BE2C (cell line): Measurements from ENCODE around the gene TIAM2.

Experiments used
- DNase-seq: peaks from one replicate; pipeline ENCODE4 v3.0.0-alpha.2; 2020
- H3K27me3 ChIP-seq: fragments of 250-450 bp; sonication (Bioruptor Pico); 2 replicates; pipeline ENCODE4 v1.5.1; 2020; ENCODE audit warnings: mild to moderate bottlenecking
- H3K36me3 ChIP-seq: fragments of 250-450 bp; sonication (Bioruptor Pico); 2 replicates; pipeline ENCODE4 v1.5.1; 2020; ENCODE audit warnings: mild to moderate bottlenecking
- H3K4me1 ChIP-seq: fragments of 250-450 bp; sonication (Bioruptor Pico); 2 replicates; pipeline ENCODE4 v1.5.1; 2020
- H3K4me3 ChIP-seq: 2 replicates; pipeline ENCODE4 v1.5.1; 2011; ENCODE audit warnings: low read depth, low read length
- H3K9me3 ChIP-seq: fragments of 250-450 bp; sonication (Bioruptor Pico); 2 replicates; pipeline ENCODE4 v1.5.1; 2020
- TF ChIP-seq, protein P1 (sequence below): IDR thresholded peaks from 2 replicates; pipeline ENCODE4 v1.5.1; 2012; ENCODE audit warnings: mild to moderate bottlenecking, low read depth, low read length

Gene TIAM2

GRCh38 chr6:155195903-155196302, 200.8 kb downstream of the TIAM2 start:
- DNase-seq = no peak
- Histone ChIP-seq H3K4me3 (no peak overlapping the region), H3K27me3 (no peaks in the 10 kb centered on the region), H3K9me3 (no peaks in the 10 kb centered on the region), H3K36me3 (no peaks in the 10 kb centered on the region), H3K4me1 (no peaks in the 10 kb centered on the region)
- TF ChIP-seq, protein P1, sequence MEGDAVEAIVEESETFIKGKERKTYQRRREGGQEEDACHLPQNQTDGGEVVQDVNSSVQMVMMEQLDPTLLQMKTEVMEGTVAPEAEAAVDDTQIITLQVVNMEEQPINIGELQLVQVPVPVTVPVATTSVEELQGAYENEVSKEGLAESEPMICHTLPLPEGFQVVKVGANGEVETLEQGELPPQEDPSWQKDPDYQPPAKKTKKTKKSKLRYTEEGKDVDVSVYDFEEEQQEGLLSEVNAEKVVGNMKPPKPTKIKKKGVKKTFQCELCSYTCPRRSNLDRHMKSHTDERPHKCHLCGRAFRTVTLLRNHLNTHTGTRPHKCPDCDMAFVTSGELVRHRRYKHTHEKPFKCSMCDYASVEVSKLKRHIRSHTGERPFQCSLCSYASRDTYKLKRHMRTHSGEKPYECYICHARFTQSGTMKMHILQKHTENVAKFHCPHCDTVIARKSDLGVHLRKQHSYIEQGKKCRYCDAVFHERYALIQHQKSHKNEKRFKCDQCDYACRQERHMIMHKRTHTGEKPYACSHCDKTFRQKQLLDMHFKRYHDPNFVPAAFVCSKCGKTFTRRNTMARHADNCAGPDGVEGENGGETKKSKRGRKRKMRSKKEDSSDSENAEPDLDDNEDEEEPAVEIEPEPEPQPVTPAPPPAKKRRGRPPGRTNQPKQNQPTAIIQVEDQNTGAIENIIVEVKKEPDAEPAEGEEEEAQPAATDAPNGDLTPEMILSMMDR = no peak

DNA sequence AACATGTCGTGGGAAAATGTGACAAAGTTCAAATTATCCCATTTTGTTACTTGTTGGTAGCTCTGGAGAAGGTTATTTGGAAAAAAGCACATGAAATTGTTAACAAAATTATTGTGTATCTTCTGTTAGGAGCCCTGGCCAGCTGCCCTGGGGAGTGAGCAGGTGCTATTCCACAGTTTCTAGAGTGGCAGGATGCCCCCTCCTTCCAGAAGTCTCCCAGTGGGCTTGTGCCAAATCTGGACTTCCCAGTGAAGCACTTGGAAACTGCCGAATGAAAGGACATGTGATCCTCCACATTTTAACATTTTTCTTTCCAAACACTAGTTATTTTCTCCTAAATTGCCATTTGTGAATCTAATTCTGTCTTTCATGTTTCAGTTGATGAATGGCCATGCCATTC, 201.8 kb downstream of the TIAM2 start:
- TF ChIP-seq, protein P1 = no peak

GRCh38 chr6:155197932-155198331, 202.8 kb downstream of the TIAM2 start:
- Histone ChIP-seq H3K27me3 (no peaks in the 10 kb centered on the region), H3K4me1 (peaks cover 5% of the 10 kb centered on the region; the same call in 1 of the 2 replicates), H3K4me3 (no peak overlapping the region), H3K36me3 (no peaks in the 10 kb centered on the region), H3K9me3 (no peaks in the 10 kb centered on the region)
- TF ChIP-seq, protein P1 = no peak
- DNase-seq = no peak

More for the DNA sequence above, 201.8 kb downstream of the TIAM2 start:
- Histone ChIP-seq H3K4me3 (no peak overlapping the region), H3K4me1 (peaks cover 5% of the 10 kb centered on the region; the same call in 1 of the 2 replicates), H3K36me3 (no peaks in the 10 kb centered on the region), H3K9me3 (no peaks in the 10 kb centered on the region), H3K27me3 (no peaks in the 10 kb centered on the region)
- DNase-seq = no peak

DNA sequence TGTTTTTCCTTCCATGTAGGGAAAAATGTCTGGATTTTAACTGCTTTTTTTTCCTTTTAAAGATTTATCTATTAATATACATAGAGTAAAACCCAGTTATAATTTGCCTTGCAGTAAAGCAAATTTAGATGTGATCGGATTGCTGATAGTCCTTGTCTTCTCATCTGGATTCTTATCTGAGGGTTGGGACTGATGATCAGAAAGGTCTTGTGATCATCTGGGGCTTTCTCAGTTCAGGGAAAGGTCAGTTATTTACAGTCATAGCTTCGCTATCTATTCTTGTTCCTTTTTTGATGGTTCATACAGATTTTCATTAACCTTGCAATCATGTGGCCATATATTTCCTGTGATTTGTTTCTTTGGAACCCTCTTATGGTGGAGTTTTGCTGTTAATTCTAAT, 204.9 kb downstream of the TIAM2 start:
- TF ChIP-seq, protein P1 = no peak
- no peaks in the 10 kb centered on the region for H3K36me3 ChIP-seq
- no peak overlapping the region for H3K4me3 ChIP-seq
- H3K9me3 ChIP-seq = no peaks in the 10 kb centered on the region
- H3K4me1 ChIP-seq = peaks cover 5% of the 10 kb centered on the region; the same call in 1 of the 2 replicates
- no peak for DNase-seq
- no peaks in the 10 kb centered on the region for H3K27me3 ChIP-seq

DNA sequence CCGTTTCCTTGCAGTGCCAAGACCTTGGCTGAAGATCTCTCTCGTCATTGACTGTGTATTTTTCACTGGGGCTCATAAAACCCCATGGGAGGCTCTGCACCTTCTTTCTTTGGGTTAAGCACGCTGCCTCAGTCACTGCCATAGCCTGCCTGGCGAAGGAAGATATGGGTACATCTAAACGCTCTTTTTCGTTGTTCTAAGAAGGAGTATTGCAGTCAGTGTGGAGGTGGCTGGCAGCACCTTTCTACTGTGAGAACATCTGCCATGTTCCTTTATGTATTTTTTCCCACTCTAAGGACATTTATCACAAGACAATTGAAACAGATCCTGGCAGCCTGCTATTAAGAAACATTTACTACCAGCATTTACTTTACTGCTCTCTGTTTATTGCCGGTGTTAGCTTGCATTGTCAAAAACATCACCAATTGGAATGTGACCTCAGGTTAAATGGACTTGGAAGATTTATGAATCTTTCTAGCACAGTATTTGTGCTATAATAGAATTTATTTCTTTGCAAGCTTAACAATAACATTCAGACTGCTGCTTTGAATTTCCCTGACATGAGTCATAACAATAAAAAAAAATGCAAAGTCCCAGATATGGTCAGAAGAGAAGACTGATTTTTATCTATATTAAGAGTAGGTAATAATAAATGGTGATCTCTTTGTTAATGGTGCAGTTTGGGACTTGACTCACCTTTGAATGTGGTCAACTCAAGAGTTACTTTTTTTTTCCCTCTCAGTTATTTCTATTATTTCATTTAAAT, 206.5 kb downstream of the TIAM2 start:
- Histone ChIP-seq H3K4me1 (peaks cover 5% of the 10 kb centered on the region; the same call in 1 of the 2 replicates), H3K36me3 (no peaks in the 10 kb centered on the region), H3K27me3 (no peaks in the 10 kb centered on the region), H3K4me3 (no peak overlapping the region), H3K9me3 (no peaks in the 10 kb centered on the region)
- DNase-seq = no peak
- TF ChIP-seq, protein P1 = no peak

DNA sequence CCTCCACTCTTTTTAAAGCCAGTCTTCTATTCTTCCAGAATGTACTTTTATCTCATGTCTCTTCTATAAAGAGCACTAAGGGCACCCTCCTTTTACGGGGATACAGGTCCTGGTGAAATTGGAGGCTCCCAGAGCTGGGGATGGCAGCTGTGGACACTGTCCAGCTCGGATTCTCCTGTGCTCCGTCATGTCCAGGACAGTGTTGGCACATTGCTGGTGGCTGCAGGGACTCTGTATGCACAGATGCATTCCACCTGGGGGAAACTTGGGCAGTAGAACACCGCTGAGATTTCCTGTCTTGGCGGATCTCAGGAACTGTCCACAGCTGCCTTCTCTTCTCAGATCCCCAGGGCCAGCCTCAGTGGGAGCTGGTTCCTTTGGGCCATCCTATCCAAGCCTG, 212.1 kb downstream of the TIAM2 start:
- TF ChIP-seq, protein P1 = no peak
- no peak for DNase-seq
- Histone ChIP-seq H3K4me3 (no peak overlapping the region), H3K36me3 (no peaks in the 10 kb centered on the region), H3K27me3 (no peaks in the 10 kb centered on the region), H3K9me3 (no peaks in the 10 kb centered on the region), H3K4me1 (no peaks in the 10 kb centered on the region)
